Measurements from ENCODE around the gene NEUROD4. TPM values are rescaled to one million over a fixed set of nuclear protein-coding genes. Genes with fewer than 3 reads are reported as not detected.

Gene NEUROD4
- total and polyA plus RNA-seq, 5 donors: not detected

DNA sequence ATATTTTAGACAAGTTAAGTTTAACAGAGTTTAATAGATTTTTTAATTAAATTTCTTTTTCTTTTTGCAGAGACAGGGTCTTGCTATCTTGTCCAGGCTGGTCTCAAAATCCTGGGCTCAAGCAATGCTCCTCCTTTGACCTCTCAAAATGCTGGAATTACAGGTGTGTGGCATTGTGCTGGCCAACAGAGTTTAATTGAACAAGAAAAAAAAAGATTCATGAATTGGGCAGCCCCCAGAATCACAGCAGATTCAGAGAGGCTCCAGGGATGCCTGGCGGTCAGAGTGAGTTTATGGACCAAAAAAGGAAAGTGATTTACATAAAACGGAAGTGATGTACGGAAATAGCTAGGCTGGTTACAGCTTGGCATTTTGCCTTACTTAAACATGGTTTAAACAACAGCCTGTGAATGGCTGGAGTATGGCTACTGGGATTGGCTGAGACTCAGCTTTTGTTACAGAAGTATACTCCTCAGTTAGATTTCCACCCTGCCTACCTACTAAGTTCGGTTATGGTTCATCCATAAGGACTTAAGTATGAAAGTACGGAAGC lies 20.7 kb upstream of the NEUROD4 start:
- intact Hi-C loops (cut with DNase I): loop anchor here in 1 of 4 donors (10.0 kb wide), 1 partner anchor 146 kb away; no protein-coding TSS in a partner anchor
- Histone ChIP-seq H3K9me3 (ENCODE audit: control insufficient read depth, low read length) (no peaks in the 10 kb centered on the region), H3K4me3 (ENCODE audit: low read length) (no peak overlapping the region), H3K27me3 (ENCODE audit: control insufficient read depth, insufficient read depth) (peaks cover 2% of the 10 kb centered on the region), H3K27ac (ENCODE audit: low read length) (no peak overlapping the region), H3K4me1 (ENCODE audit: control insufficient read depth, insufficient read depth, low read length) (no peaks in the 10 kb centered on the region)
- 55% methylated on average over 5 of the region's 5 CpGs for WGBS
- DNase-seq (no peak), ATAC-seq (no peak)

DNA sequence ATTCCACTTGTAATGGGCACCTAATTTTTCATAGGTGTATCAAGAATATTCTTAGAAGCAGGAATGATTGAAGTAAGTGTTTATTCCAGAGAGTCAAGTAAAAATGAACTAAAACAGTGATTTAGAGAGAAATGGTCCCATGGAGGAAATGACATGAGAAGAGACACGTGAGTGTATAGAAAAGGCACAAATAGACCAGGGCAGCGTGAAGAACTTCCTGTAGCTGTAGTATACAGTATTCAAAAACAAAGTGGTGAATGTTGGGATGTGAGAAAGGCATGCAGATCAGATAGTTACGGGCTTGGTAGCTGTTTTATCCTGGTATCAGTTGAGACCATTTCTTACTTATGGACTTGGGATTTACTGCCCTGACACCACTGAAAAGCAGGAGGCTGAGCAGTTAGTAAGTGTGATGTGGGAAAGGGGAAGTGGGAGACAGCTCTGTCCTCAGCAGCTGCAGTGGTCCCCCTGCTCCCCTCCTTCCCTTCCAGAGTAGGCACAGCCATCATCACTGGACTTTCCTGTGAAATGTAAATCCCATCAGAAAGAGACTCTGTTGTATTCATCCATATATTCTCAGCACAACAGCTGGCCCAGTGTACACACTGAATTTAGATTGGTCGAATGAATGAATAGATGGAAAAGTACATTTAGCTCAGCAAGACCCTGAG lies 18.4 kb upstream of the NEUROD4 start:
- 59% methylated on average over 4 of the region's 4 CpGs for WGBS
- no peak for DNase-seq
- H3K4me1 ChIP-seq (ENCODE audit: control insufficient read depth, insufficient read depth, low read length): no peaks in the 10 kb centered on the region
- intact Hi-C loops (cut with DNase I): no loop called here
- ATAC-seq: no peak
- H3K4me3 ChIP-seq (ENCODE audit: low read length): no peak overlapping the region
- no peak overlapping the region for H3K27ac ChIP-seq (ENCODE audit: low read length)
- no peaks in the 10 kb centered on the region for H3K9me3 ChIP-seq (ENCODE audit: control insufficient read depth, low read length)
- H3K27me3 ChIP-seq (ENCODE audit: control insufficient read depth, insufficient read depth): no peaks in the 10 kb centered on the region

DNA sequence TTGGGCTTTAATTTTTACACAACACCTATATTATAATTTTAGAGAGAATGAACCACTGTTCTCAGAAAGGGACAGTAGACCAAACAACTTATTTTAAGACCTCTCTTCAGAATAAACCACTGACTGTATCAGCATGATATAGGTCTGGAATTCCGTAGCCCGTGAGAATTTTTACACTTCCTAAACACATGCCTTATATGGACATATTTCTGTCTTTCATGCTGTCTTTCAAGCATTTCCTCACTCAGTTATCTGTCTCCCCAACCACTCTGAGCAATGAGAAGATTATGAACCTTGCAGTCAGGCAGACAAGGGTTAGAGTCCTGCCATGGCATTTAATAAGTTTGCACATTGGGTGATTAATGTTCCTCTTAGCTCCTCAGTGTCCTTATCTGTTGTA lies 17.4 kb upstream of the NEUROD4 start:
- WGBS: 33% methylated on average over 2 of the region's 2 CpGs
- ATAC-seq: no peak
- no peak for DNase-seq
- intact Hi-C loops (cut with DNase I): no loop called here
- no peaks in the 10 kb centered on the region for H3K4me1 ChIP-seq (ENCODE audit: control insufficient read depth, insufficient read depth, low read length)
- no peak overlapping the region for H3K27ac ChIP-seq (ENCODE audit: low read length)
- no peaks in the 10 kb centered on the region for H3K27me3 ChIP-seq (ENCODE audit: control insufficient read depth, insufficient read depth)
- H3K9me3 ChIP-seq (ENCODE audit: control insufficient read depth, low read length): no peaks in the 10 kb centered on the region
- H3K4me3 ChIP-seq (ENCODE audit: low read length): no peak overlapping the region

DNA sequence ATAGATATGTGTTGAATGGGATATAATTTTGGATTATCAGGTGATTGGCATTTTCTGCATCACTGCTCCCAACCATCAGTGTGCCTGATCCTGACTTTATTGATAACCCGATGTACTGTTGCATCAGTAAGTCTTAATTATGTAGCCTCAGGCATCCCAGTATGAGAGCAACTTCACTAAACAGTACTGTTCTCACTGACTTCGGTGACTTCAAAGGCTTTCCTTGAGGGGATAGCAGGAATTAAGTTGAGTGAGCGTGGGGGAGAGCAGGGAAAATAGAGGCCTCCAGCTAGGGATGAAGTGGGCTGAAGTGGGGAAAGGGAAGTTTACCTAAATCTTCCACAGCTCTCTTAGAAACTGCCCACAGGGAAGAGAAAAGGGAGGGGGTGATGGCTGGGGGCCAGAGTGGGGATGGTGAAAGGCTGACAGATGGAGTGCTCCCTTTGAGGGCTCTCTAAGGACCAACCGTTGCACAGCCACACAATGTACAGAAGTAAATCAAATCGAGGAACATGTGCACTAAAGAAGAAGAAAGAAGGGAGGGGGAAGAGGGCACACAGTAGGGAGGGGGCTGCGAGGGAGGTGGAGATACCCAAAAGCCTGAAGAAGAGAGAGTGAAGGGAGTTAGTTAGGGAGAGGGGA lies 10.7 kb upstream of the NEUROD4 start:
- 43% methylated on average over 6 of the region's 6 CpGs for WGBS
- no peaks in the 10 kb centered on the region for H3K27me3 ChIP-seq (ENCODE audit: control insufficient read depth, insufficient read depth)
- intact Hi-C loops (cut with DNase I): no loop called here

DNA sequence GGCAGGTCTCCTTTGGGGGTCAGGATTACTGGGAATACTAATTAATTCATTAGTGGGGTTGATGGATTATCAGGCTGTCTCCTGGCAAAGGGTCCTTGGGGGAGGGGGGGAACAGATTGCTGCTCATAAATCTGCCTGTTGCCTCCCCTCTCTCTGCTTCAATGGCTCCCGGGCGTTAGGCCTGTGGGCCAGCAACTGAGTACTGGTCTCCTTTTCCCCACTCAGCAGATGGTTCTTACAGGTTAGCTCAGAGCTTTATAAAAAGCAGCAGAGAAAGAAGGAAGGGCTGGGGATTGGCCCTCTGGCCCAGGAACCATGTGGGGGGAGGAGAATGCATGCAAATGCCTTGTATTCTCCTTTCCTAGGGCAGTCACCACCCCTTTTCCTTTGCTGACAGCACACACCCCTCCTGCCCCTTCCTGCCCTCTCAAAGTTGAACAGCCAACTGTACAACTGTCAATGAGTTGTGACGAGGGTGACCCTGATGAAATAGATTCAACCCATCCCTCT lies 2.3 kb upstream of the NEUROD4 start:
- DNase-seq (no peak), ATAC-seq (no peak)
- H3K4me3 ChIP-seq (ENCODE audit: low read length): no peak overlapping the region
- no peaks in the 10 kb centered on the region for H3K27me3 ChIP-seq (ENCODE audit: control insufficient read depth, insufficient read depth)
- H3K27ac ChIP-seq (ENCODE audit: low read length): no peak overlapping the region
- intact Hi-C loops (cut with DNase I): no loop called here
- no peaks in the 10 kb centered on the region for H3K9me3 ChIP-seq (ENCODE audit: control insufficient read depth, low read length)
- 52% methylated on average over 3 of the region's 3 CpGs for WGBS
- H3K4me1 ChIP-seq (ENCODE audit: control insufficient read depth, insufficient read depth, low read length): no peaks in the 10 kb centered on the region

More for the DNA sequence above, 10.7 kb upstream of the NEUROD4 start:
- ATAC-seq (no peak), DNase-seq (no peak)
- Histone ChIP-seq H3K4me1 (ENCODE audit: control insufficient read depth, insufficient read depth, low read length) (no peaks in the 10 kb centered on the region), H3K4me3 (ENCODE audit: low read length) (no peak overlapping the region), H3K27ac (ENCODE audit: low read length) (no peak overlapping the region), H3K9me3 (ENCODE audit: control insufficient read depth, low read length) (no peaks in the 10 kb centered on the region)

DNA sequence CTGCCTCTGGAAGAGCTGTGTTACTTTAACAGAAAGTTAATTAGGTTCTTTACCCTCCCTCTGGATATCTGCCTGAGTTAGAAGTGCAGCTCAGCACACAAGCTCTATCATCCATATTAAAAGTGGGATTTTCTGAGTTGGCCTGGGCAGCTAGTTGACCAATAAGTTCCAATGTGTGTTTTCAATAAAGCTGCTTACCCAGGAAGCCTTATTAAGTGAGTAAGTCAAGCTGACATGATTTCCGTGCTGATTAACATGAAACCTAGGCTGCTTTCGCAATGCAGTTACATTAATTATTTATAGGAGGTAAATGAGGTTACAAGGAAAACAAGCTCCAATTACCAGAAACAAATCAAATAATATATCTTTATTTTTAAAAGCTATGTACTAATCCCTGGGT lies 4.8 kb downstream of the NEUROD4 start:
- no peak overlapping the region for H3K4me3 ChIP-seq (ENCODE audit: low read length)
- no peak overlapping the region for H3K27ac ChIP-seq (ENCODE audit: low read length)
- intact Hi-C loops (cut with DNase I): no loop called here
- WGBS: 70% methylated on average over 2 of the region's 2 CpGs
- no peaks in the 10 kb centered on the region for H3K9me3 ChIP-seq (ENCODE audit: control insufficient read depth, low read length)
- H3K4me1 ChIP-seq (ENCODE audit: control insufficient read depth, insufficient read depth, low read length): no peaks in the 10 kb centered on the region
- peaks cover 4% of the 10 kb centered on the region for H3K27me3 ChIP-seq (ENCODE audit: control insufficient read depth, insufficient read depth)
- ATAC-seq (no peak), DNase-seq (no peak)

DNA sequence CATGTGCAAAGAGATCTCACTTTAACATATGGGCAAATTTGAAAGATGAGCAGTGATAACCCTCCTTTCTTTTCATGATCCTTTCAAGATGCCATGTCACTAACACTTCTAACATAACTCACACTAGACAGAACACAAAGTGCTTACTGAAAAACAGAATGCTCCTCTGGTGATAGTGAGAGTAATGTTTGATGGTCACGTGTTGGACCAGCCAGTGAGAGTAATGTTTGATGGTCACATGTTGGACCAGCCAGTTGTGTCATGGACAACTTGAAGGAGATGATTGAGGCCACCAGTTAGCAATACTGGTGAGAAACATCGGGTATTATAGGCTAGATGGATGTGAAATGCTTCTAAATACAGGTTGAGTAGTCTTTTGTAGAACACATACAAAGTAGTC lies 5.7 kb downstream of the NEUROD4 start:
- DNase-seq: no peak
- intact Hi-C loops (cut with DNase I): no loop called here
- WGBS: 52% methylated on average over 2 of the region's 2 CpGs
- H3K4me3 ChIP-seq (ENCODE audit: low read length): no peak overlapping the region
- H3K4me1 ChIP-seq (ENCODE audit: control insufficient read depth, insufficient read depth, low read length): no peaks in the 10 kb centered on the region
- no peaks in the 10 kb centered on the region for H3K9me3 ChIP-seq (ENCODE audit: control insufficient read depth, low read length)
- no peak overlapping the region for H3K27ac ChIP-seq (ENCODE audit: low read length)
- peaks cover 4% of the 10 kb centered on the region for H3K27me3 ChIP-seq (ENCODE audit: control insufficient read depth, insufficient read depth)
- no peak for ATAC-seq

DNA sequence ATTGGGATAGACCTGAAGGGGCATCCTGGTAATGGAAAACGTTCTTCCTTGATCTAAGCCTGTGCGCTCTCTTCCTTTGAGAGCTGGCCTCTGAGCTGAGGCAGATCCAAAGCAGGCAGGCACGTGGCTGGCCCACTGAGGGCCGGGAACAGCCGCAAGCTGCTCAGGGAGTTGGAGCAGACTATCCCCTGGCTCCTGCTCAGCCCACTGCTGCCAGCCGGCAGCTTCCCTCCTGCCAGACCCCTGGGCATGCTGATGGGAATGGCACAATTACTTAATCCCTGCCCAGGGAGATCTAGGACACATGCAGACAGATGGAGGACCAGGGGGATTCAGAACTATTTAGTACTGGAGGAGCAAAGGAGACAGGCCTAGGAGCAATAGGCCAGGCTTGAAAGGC lies 14.4 kb downstream of the NEUROD4 start:
- DNase-seq (no peak), ATAC-seq (no peak)
- H3K4me1 ChIP-seq (ENCODE audit: control insufficient read depth, insufficient read depth, low read length): no peaks in the 10 kb centered on the region
- no peaks in the 10 kb centered on the region for H3K9me3 ChIP-seq (ENCODE audit: control insufficient read depth, low read length)
- no peak overlapping the region for H3K27ac ChIP-seq (ENCODE audit: low read length)
- H3K27me3 ChIP-seq (ENCODE audit: control insufficient read depth, insufficient read depth): no peaks in the 10 kb centered on the region
- WGBS: 51% methylated on average over 6 of the region's 6 CpGs
- no peak overlapping the region for H3K4me3 ChIP-seq (ENCODE audit: low read length)
- intact Hi-C loops (cut with DNase I): no loop called here

DNA sequence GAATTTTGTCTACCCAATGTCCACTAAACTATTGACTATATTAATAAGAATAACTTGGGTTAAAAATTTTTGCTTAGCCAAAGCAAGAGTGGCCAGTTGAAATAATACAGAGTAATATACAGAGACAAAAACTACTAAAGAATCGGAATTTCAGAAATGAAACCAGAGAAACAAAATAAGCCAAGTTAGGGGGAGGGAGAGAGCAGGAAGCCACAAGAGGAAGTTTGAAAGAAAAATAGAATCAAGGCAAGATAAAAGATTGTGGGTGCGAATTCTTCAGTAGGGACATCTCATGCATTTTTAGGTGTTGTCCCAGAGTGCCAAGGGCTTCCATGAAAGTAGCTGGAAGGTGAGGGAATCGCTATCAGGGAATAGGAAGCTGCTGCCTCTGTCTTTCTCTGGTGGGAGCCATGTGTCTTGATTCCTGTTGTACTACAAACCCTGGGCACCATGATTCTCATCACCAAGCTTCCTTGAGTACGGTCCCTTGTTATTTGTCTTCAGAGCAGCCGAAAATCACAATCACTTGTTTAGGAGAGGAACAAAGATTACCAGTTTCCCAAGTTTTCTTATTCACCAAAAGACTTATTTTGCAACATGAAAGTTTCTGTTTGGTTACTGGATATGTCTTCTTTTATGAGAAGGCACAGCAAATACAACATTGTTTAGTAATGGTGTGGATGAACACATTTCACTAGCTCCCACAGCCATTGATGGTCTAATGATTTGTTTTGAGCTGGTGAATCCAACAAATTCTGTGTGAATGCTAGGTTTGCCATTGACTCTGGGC lies 16.7 kb downstream of the NEUROD4 start:
- no peak overlapping the region for H3K27ac ChIP-seq (ENCODE audit: low read length)
- no peaks in the 10 kb centered on the region for H3K4me1 ChIP-seq (ENCODE audit: control insufficient read depth, insufficient read depth, low read length)
- no peaks in the 10 kb centered on the region for H3K27me3 ChIP-seq (ENCODE audit: control insufficient read depth, insufficient read depth)
- H3K4me3 ChIP-seq (ENCODE audit: low read length): no peak overlapping the region
- intact Hi-C loops (cut with DNase I): no loop called here
- 77% methylated on average over 5 of the region's 5 CpGs for WGBS
- DNase-seq: no peak
- H3K9me3 ChIP-seq (ENCODE audit: control insufficient read depth, low read length): no peaks in the 10 kb centered on the region
- no peak for ATAC-seq

DNA sequence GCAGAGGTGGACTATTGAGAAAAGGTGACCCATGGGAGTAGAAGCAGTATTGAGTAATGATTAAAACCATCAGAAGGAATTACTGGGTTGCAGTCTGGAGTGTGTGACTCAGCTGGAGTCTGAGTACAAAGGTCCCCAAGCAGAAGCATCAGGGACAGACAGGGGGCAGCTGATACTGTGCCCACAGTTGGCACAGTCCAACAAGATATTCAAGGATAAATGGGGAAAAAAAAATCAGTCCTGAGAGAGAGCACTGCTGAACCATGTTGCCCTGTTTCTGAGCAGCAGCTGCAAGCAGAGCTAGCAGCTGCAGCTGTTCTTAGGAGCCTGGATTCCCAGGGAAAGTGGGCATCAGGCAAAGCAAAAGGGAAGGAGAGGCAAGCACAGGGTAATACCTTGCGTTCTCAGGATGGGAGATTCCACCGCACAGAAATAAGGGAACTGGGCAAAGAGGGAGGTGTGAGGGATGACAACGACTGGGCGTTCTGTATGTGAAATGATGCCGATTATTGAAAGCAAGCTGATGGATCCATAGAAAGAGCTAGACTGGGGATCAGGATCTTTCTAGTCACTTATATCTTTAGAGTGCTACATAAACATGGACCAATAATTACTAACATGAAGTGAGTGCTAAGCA lies 17.7 kb downstream of the NEUROD4 start:
- DNase-seq (no peak), ATAC-seq (no peak)
- Histone ChIP-seq H3K4me3 (ENCODE audit: low read length) (no peak overlapping the region), H3K4me1 (ENCODE audit: control insufficient read depth, insufficient read depth, low read length) (no peaks in the 10 kb centered on the region), H3K9me3 (ENCODE audit: control insufficient read depth, low read length) (no peaks in the 10 kb centered on the region), H3K27me3 (ENCODE audit: control insufficient read depth, insufficient read depth) (no peaks in the 10 kb centered on the region), H3K27ac (ENCODE audit: low read length) (no peak overlapping the region)
- intact Hi-C loops (cut with DNase I): no loop called here
- 87% methylated on average over 5 of the region's 5 CpGs for WGBS
